ENCODE results near the gene PTPRJ. TPM values are rescaled to one million over a fixed set of nuclear protein-coding genes. Genes with fewer than 3 reads are reported as not detected.

Gene PTPRJ
- total and polyA plus RNA-seq, 2 experiments from 2014 or later: 9.3 to 16.4 TPM

DNA sequence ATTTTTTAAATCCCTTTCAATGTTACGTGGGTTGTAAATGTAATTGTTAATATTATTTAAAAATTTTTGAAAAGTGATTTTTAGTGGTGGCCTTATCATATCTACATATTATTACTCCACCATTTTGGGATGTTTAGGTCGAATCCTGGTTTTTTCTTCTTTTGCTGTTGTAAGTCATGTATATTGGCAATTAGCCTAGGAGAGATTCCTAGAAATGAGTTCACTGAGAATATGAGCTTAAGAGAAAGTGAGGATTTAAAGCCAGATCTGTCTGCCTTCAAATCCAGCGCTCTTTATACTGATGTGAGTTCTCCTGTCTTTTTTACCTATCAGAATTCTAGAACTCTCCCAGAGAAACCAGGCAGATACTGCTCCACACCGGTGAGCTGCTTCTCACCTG, 56.1 kb downstream of the PTPRJ start:
- Histone ChIP-seq H3K36me3 (replicated peaks; ENCODE audit: insufficient read depth, low read depth) (no peaks in the 10 kb centered on the region), H3K4me1 (ENCODE audit: insufficient read depth) (no peaks in the 10 kb centered on the region), H3K4me2 (no peak overlapping the region), H3K9me2 (replicated peaks; ENCODE audit: insufficient read depth) (no peaks in the 10 kb centered on the region), H3K4me3 (no peak overlapping the region), H3K79me2 (peaks cover 35% of the 10 kb centered on the region), H3K27ac (no peak overlapping the region), H3K27me3 (no peaks in the 10 kb centered on the region), H3K9me3 (ENCODE audit: low read depth) (no peaks in the 10 kb centered on the region), H2AFZ (no peak overlapping the region), H4K20me1 (ENCODE audit: insufficient read depth, poor library complexity, severe bottlenecking) (no peaks in the 10 kb centered on the region)
- TF ChIP-seq CTCF (IDR thresholded peaks at IDR 0.05; ENCODE audit: poor library complexity) (no peak), EZH2phosphoT487 (IDR thresholded peaks at IDR 0.05; ENCODE audit: low read depth, severe bottlenecking, unreplicated experiment) (no peak), EZH2 (IDR thresholded peaks at IDR 0.05; ENCODE audit: borderline replicate concordance) (no peak)
- WGBS (ENCODE audit: low lambda C conversion rate, missing lambda C conversion rate): 78% methylated on average over 4 of the region's 4 CpGs
- no peak for DNase-seq (ENCODE audit: low spot score)

- Histone ChIP-seq H3K79me2 (peaks cover 26% of the 10 kb centered on the region), H3K27ac (no peak overlapping the region), H3K27me3 (no peaks in the 10 kb centered on the region), H3K36me3 (replicated peaks; ENCODE audit: insufficient read depth, low read depth) (no peaks in the 10 kb centered on the region), H3K4me1 (ENCODE audit: insufficient read depth) (no peaks in the 10 kb centered on the region), H3K4me3 (no peak overlapping the region), H3K9me3 (ENCODE audit: low read depth) (no peaks in the 10 kb centered on the region), H3K9me2 (replicated peaks; ENCODE audit: insufficient read depth) (no peaks in the 10 kb centered on the region), H4K20me1 (ENCODE audit: insufficient read depth, poor library complexity, severe bottlenecking) (no peaks in the 10 kb centered on the region), H2AFZ (no peak overlapping the region), H3K4me2 (no peak overlapping the region)
- WGBS (ENCODE audit: low lambda C conversion rate, missing lambda C conversion rate): 91% methylated on average over 11 of the region's 11 CpGs
- no peak for DNase-seq (ENCODE audit: low spot score)
- TF ChIP-seq EZH2 (IDR thresholded peaks at IDR 0.05; ENCODE audit: borderline replicate concordance): no peak
- no peak for TF ChIP-seq EZH2phosphoT487 (IDR thresholded peaks at IDR 0.05; ENCODE audit: low read depth, severe bottlenecking, unreplicated experiment)
- no peak for TF ChIP-seq CTCF (IDR thresholded peaks at IDR 0.05; ENCODE audit: poor library complexity)
These were observed 57.5 kb downstream of the PTPRJ start for GRCh38 chr11:48037709-48038468.

- Histone ChIP-seq H3K79me2 (peaks cover 35% of the 10 kb centered on the region), H2AFZ (no peak overlapping the region), H4K20me1 (ENCODE audit: insufficient read depth, poor library complexity, severe bottlenecking) (no peaks in the 10 kb centered on the region), H3K4me3 (no peak overlapping the region), H3K4me1 (ENCODE audit: insufficient read depth) (no peaks in the 10 kb centered on the region), H3K27ac (no peak overlapping the region), H3K27me3 (no peaks in the 10 kb centered on the region), H3K36me3 (replicated peaks; ENCODE audit: insufficient read depth, low read depth) (no peaks in the 10 kb centered on the region), H3K9me3 (ENCODE audit: low read depth) (no peaks in the 10 kb centered on the region), H3K4me2 (no peak overlapping the region), H3K9me2 (replicated peaks; ENCODE audit: insufficient read depth) (no peaks in the 10 kb centered on the region)
- TF ChIP-seq CTCF (IDR thresholded peaks at IDR 0.05; ENCODE audit: poor library complexity): no peak
- TF ChIP-seq EZH2phosphoT487 (IDR thresholded peaks at IDR 0.05; ENCODE audit: low read depth, severe bottlenecking, unreplicated experiment): no peak
- no peak for TF ChIP-seq EZH2 (IDR thresholded peaks at IDR 0.05; ENCODE audit: borderline replicate concordance)
- WGBS (ENCODE audit: low lambda C conversion rate, missing lambda C conversion rate): 94% methylated on average over 13 of the region's 13 CpGs
- DNase-seq (ENCODE audit: low spot score): no peak
These were observed 60.6 kb downstream of the PTPRJ start for GRCh38 chr11:48040830-48041444.

All from hepatocyte (in vitro differentiated cells).